HT-29 (cell line): ENCODE measurements around the gene PPA1. TPM values are rescaled to one million over a fixed set of nuclear protein-coding genes. Genes with fewer than 3 reads are reported as not detected.

ENCODE experiments used
- DNase-seq: peaks from one replicate; pipeline ENCODE4 v3.0.0-alpha.2; 2015; ENCODE audit warnings: low spot score
- total RNA-seq: library from RNA; depleted of rRNA; stranded (reverse); fragments of >200 nt; shearing (Covaris generic); gene quantifications from 2 replicates; pipeline ENCODE4 v1.2.3, GENCODE V29; 2014; rRNA removed

The PPA1 gene
- 321 and 357 TPM in 2 replicates for total RNA-seq

DNA sequence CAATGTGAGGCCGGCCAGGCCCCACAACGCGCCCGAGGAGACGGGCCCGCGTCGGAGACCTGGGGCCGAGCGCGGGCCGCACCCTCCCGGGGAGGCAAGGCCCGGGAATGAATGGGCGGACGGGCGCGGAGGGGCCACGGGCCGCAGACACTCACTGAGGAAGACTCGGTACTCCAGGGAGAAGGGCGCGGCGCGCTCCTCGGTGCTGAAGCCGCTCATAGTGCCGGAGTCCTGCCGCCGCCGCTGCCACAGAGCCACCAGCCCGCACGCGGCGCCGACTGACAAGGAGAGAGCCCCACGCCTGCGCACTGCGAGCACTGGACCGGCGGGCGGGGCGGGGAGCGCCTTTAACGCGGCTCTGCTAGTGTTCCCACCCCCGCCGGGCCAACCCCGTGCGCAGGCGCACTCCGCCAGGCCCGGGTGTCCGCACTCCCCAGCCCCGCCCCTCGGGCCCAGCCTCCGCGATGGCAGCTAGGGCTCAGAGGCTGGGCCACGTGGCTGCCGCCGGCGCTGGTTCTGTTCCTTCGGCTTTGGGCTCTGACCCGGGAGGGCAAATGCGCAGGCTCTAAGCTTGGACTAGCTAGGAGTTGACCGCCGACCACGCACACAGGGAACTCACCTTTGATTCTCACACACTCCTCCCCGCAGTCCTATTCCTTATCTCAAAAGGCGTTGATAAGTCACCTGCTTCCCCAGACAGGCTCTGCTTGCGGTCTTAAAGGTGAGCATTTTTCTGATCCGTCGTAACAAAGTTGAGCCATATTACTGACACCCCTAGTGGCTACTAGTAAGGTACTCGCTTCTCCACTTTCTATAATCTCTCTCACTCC lies at the start of gene PPA1:
PPA1 (minus strand) TSS at position 321 of the 830 bp plus-strand sequence; CDS start at position 219, 102 bp downstream.
- DNase-seq = peak; percentile 99

DNA sequence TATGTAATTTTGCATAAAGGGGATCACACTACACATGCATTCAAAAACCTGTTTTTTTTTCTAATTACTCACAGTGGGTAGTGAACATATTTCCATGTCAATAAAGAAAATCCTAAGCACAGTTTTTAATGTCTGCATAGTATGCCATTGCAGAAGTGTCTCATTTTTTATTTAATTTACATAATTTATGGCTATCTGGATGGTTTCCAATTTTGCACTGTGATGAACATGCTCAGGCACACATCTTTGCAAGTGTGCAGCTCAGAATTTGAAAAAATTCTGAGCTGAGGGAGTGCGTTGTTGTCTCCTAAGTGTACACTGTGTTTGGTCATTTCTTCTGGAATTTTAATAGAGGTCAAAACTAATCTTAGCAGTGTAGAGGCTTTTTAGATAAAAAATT lies 48.4 kb upstream of the PPA1 start:
- no peak for DNase-seq

DNA sequence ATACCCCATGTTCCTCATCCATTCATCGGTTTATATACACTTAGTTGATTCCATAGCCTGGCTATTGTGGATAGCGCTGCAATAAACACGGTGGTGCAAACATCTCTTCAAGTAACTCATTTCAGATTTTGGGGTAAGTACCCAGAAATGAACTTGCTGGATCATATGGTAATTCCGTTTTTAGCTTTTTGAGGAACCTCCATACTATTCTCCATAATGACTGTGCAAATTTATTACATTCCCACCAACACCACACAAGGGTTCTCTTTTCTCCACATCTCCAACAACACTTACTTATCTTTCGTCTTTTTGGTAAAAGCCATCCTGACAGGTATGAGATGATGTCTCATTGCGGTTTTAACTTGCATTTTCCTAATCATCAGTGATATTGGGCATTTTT lies 46.9 kb upstream of the PPA1 start:
- DNase-seq = no peak

DNA sequence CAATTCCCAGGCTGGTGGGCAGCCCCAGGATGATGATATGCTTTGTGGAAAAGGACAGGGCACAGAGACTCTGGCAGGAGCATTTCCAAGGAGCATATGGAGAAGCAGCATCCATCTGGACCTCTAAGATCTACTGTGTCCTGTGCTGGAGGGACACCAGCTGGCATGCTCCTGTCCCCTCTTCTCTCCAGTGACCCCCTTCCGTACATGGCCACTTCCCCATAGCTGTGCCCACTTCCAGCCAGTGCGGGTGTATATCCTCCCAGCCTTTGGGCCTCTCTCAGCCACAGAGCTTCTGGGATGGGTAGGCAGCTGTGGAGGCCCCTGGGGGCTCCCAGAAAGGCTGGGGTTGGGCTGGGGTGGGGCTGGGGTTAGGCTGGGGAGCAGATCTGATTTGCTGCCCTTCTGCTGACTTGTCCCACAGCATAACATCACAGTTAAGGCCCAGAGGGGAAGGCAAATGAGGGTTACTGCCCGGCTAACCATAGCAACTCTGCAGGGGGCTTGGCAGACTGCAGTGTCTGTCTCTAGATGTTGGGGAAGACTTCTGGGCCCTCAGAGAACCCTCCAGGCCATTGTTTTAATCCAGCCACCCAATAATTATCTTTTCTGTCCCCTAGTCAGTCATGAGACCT lies 44.3 kb upstream of the PPA1 start:
- no peak for DNase-seq

DNA sequence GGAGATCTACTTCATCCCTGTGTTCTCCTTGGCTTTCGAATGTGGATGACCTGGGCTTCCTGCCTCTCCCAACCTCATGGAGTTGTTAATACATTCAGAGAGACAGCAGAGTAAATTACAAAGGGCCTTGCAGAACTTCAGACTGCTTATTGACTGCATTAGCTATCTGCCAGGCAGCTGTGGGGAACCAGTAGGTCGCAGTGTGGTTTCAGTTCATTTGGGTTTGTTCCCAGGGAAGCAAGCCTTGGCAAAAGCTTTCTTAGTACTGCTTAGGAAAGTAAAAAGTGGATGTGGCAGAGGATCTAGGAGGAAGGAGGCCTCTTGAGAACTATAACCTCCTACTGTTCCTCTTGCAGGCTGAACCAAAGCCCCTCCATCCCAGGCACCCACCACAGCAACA lies 41.4 kb upstream of the PPA1 start:
- no peak for DNase-seq

DNA sequence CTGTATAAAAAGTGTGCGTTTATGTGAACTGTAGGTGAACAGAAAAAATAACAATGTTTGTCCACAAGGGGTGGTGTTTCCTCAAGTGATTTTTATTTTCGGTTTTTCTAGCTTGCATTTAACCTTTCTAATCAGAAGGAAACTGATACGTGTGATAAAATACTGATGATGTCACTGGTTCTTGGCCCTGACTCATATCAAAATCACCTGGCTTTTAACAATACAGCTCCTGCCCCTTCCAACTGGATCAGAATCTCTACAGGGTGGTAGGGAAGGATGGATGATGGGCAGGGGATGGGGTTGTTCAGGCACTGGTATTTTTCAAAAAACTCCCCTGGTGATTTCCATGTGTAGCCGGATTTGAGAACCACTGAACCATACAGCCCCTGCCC lies 39.7 kb upstream of the PPA1 start:
- DNase-seq = peak; percentile 59

DNA sequence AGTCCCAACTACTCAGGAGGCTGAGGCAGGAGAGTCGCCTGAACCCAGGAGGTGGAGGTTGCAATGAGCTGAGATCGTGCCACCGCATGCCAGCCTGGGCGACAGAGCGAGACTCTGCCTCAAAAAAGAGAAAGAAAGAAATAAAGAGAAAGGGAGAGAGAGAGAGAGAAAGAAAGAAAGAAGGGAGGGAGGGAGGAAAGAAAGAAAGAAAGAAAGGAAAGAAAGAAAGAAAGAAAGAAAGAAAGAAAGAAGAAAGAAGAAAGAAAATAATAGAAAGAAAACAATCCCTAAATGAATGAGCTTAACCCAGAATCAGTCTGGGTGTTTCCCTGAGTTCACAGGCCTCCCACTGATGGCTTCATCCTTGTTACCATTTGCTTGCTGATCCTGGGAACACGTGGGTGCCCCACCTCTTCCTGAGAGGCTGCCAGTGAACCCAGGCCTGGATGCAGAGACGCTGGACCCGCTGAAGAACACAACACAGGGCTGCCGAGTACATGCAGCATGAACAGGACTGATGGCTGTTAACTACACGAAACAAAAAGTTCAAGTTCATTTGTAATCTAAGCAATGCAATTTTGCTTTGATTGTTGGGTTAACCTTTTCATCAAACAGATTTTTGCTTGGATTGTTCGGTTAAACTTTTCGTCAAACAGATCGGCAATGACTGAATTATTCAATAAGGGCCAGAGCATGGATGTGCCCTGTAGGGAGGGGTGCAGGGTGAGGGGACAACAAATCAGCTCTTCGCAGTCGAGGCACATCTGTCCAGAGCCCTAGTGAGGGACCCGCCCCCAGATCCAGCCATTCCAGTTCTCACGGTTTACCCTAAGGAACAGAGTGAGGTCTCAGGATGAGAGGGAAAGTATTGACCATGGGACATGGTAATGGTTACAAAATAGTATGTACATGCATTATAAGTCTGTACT lies 39.0 kb upstream of the PPA1 start:
- no peak for DNase-seq

DNA sequence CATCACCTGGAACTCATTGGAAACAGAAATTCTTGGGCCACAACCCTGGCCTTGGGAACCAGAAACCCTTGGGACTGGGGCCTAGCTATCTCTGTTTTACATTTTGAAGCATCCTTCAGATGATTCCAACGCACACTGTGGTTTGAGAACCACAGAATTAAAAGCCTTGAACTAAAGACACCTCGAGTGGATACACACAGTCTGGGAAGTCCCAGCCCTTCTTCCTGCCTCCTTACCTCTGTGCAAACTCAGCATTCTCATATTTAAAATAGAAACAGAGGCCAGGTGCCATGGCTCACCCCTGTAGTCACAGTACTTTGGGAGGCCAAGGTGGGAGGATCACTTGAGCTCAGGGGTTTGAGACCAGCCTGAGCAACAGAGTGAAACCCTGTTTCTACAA lies 37.7 kb upstream of the PPA1 start:
- DNase-seq = no peak

DNA sequence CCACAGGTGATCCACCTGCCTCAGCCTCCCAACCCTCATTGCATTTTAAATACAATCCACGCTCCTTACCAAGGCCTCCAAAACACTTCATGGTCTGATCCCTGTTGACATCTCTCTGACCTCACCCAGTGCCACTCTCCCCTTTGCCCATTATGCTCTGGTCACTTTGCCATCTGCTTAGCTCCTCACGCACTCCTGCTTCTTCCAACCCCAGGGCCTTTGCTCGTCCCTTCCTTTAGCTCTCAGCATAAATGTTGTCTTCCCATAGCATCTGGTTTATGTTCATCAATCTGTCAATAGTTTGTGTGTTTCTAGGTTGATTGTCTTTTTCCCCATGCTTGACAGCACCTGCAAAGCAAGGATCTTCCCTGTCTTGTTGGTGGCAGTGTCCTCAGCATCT lies 36.5 kb upstream of the PPA1 start:
- DNase-seq = no peak

DNA sequence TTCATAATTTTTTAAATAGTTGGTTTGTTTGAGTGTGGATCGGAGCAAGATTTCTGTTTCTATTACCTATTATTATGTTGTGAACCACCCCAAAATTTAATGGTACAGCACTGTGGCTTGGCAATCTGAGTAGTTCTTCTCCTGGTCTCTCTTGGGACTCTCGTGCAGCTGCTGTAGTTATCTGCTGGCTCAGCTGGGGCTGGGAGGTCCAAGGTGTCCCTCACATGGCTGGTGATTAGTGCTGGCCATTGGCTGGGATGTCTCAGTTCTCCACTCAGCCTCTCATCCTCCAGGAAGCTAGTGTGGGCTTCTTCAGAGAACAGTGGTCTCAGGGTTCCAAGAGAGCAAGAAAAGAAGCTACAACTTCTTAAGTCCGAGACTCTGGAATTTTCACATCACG lies 35.1 kb upstream of the PPA1 start:
- no peak for DNase-seq

DNA sequence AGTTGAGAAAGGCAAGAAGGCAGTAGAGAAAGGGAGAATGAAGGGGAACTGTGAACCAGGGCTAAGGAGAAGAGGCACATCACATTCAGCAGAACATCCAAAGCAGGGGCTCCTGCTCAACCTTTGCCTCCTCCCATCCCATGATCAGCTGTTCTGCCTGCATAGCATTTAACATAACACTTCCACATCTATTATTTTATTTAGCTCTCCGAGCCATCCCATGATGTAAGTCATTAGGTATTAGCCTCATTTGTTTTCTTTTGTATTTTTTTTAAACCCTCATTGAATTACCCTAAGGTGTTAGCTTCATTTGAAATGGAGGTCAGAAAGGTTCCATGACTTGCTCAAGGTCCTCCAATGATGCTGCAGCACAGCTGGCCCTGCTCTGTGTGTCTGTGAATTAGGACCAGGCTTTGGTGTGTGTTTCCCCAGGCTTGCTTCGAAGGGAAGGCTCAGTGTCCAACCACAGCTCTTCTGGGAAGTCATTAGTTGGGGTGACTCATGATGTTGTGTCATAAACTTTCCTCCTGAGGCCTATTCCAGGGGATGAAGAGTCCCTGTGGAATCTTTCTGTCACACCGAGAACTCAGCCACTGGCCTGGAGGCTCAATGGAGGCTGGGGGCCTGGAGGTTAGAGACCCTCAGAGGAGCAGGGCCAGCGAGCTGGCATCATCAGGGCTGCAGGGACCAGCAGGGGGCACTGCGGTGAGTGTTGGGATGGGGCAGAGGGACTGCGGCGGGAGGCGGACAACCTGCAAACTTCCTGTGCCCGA lies 34.1 kb upstream of the PPA1 start:
- DNase-seq = peak; percentile 48

DNA sequence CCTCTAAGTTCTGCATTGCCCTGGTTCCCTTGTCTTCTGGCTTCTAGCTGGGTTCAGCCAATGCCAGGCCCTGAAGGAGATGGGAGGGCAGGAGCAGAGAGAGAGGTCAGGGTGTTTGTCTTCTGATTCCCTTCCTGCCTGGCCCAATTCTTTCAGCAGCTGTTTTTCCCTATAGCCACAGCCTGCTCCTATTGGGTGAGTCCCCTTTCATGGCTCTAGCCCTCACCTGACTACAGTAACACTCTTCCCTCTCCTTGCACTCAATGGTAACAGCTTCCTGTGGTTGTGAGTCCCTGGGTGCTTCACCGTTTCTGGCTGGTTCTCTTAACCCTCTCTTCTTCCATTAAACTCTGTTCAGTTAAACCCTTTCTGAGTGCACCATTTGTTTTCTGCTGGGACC lies 33.5 kb upstream of the PPA1 start:
- DNase-seq = no peak

DNA sequence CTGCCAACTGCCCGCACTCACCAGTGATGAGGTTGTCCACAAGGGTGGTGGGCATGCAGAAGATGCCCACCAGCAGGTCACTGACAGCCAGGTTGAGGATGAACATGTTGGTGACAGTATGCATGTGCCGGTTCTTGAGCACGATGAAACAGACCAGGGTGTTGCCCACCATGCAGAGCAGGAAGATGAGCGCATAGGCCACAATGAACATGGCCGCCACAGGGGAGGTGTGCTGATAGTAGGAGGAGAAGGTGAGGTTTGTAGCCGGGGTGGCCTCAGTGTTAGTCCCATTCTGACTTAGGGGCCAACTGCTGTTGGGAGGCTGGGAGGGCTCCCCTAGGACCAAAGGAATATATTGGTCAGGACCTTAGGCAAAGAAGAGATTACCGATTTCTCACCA lies 32.8 kb upstream of the PPA1 start:
- no peak for DNase-seq

DNA sequence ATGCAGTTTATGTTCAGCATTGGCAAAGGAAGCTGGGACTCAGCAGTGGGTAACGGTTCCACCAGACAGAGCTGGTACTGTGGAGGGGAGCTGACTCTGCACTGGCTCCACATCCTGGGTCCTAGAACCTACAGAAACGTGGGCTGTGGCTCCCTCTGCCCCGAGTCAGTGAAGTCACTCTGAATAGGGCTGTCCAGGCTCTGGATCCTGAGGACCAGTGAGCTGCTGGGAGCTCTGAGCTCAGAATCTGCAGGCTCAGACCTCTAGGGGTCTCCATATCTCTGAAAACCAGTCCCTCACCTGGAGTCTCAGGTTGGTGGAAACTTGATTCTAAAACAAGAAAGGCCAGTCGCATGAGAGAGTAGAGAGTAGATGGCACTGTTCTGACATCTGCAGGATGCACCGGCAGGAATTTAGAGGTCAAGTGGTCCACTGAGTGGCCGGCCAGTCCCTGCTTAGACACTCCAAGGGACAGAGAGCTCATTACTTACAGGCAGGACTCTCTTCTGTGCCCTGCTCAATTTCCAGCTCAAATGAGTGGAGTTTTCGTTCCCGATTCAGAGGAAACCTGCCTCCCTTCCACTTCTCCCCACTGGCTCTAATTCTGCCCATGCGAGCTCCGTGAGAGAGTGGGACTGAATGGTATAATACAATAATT lies 31.9 kb upstream of the PPA1 start:
- peak; percentile 80 for DNase-seq

DNA sequence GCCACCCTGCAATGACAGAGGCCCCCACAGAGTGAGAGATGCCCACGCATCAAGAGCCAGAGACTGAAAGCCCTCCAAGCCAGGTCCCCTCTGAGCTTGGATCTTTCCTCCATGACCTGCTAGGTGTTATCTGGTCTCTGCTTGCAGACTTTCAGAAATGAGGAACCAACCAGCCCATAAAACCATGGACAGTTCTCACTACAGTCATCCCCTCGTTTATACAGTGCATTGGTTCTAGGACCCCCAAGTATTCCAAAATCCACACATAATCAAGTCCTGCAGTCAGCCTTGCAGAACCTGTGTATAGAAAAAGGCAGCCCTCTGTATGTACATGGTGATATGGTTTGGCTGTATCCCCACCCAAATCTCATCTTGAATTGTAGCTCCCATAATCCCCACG lies 27.5 kb upstream of the PPA1 start:
- no peak for DNase-seq

DNA sequence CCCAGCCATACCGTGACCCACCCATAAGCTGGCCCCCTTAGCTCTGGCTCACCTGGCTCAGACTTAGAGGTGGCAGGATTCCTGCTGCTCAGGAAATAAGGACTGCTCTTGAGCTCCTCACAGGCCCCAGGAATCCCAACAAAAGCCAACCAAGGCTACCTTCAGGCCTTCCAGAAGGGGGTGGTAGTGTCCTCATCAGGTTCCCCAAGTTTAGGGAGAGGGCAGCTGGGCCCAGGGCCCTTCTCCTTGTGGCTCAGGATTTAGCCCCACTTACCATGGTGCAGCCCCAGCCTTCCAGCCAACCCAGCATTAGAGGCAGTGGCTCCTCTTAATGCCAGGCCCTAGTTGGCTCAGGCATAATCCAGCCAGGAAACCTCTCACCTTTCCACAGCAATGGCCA lies 27.0 kb upstream of the PPA1 start:
- no peak for DNase-seq

DNA sequence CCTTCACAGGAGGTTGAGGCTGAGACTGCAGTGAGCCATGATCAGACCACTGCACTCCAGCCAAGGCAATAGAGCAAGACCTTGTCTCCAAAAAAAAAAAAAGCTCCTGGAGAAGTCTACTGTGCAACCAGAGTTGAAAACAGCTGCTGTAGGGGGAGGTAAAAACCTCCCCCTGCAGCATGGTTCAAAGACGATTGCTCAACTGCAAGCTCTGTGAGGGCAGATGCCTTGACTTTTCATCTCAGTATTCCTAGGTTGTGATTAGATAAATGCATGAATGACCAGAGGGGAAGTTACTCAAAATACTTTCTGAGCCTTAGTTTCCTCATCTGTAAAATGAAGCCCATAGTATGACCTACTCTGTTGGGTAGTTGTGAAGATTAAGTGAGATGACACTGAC lies 25.0 kb upstream of the PPA1 start:
- no peak for DNase-seq

DNA sequence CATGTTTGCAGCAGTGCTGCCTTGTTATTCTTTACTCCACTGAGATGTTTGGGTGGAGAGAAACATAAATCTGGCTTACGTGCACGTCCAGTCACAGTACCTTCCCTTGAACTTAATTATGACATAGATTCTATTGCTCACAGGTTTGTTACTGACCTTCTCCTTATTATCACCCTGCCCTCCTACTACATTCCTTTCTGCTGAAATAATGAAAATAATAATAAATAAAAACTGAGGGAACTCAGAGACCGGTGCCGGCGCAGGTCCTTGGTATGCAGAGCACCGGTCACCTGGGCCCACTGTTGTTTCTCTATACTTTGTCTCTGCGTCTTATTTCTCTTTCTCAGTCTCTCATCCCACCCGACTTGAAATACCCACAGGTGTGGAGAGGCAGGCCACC lies 24.6 kb upstream of the PPA1 start:
- peak; percentile 77 for DNase-seq

DNA sequence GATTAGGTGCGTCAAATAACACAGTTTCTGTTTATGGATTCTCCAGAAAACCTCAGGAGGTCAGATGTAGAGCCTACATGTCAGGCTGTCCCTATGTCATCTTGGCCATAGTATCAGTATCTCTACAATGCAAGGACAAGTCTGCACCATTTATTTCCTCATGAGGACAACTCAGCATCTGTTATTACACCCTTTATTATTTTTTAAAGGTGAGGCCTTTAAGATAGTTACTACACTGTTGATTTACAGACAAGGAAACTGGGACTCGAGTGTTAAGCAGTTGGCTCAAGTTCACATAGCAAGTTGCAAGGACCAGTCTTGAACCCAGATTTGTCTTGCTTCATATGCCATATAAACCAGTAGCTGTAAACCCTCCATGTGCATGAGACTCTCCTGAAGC lies 23.2 kb upstream of the PPA1 start:
- no peak for DNase-seq

DNA sequence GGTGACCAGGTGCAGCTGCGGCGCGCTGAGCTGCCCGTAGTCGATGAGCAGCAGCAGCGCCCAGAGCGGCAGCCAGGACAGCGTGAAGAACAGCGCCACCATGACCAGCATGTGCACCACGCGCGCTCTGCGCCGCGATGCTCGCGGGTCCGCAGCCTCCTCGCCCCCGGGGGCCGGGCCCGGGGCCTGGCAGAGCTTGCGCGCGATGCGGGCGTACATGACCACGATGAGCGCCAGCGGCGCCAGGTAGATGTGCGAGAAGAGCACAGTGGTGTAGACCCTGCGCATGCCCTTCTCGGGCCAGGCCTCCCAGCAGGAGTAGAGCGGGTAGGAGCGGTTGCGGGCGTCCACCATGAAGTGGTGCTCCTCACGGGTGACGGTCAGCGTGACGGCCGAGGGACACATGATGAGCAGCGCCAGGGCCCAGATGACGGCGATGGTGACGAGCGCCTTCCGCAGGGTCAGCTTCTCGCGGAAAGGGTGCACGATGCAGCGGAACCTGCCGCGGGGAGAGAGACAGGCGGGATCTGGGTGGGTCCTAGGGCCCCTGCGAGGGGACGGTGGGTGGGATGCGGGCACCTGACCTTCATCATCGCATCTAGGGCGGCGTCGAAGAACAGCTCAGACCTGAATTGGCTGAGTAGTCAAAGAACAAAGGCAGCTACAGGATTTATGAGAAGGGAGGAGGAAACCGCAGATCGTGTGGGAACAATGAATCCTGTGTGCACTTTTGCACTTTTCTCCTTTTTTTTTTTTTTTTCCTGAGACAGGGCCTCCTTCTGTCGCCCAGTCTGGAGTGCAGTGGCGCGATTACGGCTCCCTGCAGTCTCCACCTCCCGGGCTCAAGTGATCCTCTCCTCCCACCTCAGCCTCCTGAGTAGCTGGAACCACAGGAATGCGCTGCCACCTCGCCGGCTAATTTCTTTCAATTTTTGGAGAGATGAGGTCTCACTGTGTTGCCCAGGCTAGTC lies 22.4 kb upstream of the PPA1 start:
- DNase-seq = peak; percentile 99
